Lung microvascular endothelial cell (primary cell): Measurements from ENCODE around the gene HGS. TPM values are rescaled to one million over a fixed set of nuclear protein-coding genes. Genes with fewer than 3 reads are reported as not detected.

Source experiments
- DNase-seq, 2 donors: peaks; one replicate each; pipeline versions ENCODE4 v3.0.0 to v3.0.0-alpha.2; 2010; ENCODE audit warnings: low read depth in 2 of 2
- total RNA-seq: library from RNA; depleted of rRNA; stranded (reverse); fragments of >200 nt; gene quantifications from 2 replicates; pipeline ENCODE4 v1.2.1, GENCODE V29; 2014

Gene HGS
- total RNA-seq, 1 donor from 2014 or later: 45.2 TPM

- DNase-seq: peak in 1 of 2 donors; percentile 69
Measured at GRCh38 chr17:81685108-81685507, 1.3 kb downstream of the HGS start.

- DNase-seq: no peak
Measured at GRCh38 chr17:81686614-81687013, 2.8 kb downstream of the HGS start.

- DNase-seq: no peak
Measured at GRCh38 chr17:81687770-81688541, 4.1 kb downstream of the HGS start.

DNA sequence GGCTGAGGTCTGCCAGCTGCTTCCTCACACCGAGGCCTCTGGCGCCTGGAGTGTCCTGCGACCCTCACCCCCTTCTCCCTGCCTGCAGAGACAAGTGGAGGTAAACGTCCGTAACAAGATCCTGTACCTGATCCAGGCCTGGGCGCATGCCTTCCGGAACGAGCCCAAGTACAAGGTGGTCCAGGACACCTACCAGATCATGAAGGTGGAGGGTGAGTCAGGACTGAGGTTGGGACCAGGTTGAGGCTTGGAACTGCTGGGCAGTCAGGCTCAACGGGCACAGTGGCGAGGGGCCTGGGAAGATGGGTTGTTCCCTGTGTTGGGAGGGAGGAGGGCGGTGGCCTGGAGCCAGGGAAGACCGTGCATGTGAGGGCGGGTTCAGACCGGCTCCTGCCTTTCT lies 4.8 kb downstream of the HGS start:
- DNase-seq: no peak

DNA sequence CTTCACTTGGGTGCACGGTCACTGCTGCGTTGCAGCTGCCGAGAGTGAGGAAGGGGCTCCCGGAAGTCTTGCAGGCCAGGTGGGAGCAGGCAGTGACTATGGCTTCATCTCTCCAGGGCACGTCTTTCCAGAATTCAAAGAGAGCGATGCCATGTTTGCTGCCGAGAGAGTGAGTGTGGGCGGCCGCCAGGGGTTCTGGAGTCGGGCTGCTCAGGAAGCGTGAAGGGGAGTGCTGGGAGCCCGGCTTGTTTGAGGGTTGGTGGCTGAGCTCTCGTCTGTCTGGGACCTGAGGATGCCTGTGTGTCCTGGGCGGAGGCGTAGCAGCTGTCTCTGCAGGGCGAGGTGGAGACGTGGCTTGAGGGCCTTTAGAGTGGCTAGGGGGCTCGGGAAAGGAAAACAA lies 6.3 kb downstream of the HGS start:
- DNase-seq: no peak

DNA sequence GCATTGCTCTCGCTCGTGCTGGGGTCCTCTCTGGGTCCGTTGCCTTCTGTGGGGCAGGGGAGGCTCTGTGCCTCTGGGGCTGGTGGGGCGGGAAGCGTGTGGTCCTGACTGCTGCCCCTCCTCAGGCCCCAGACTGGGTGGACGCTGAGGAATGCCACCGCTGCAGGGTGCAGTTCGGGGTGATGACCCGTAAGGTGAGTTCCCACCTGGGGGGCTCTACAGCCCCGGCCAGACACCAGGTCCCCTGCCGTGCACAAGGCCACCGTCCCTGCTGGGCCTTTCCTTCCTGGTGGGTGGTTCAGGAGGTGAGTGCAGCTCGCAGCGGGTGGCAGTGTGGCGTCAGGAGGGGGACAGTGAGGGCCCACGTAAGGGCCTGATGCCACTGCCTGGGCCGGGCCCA lies 6.7 kb downstream of the HGS start:
- DNase-seq: no peak

- DNase-seq: no peak
Measured at GRCh38 chr17:81691196-81691595, 7.4 kb downstream of the HGS start.

- no peak for DNase-seq
Measured at GRCh38 chr17:81691608-81692007, 7.8 kb downstream of the HGS start.

GRCh38 chr17:81693509-81694210 lies 9.8 kb downstream of the HGS start:
- DNase-seq: no peak

- DNase-seq: no peak
Measured at GRCh38 chr17:81694810-81695209, 11.0 kb downstream of the HGS start.

DNA sequence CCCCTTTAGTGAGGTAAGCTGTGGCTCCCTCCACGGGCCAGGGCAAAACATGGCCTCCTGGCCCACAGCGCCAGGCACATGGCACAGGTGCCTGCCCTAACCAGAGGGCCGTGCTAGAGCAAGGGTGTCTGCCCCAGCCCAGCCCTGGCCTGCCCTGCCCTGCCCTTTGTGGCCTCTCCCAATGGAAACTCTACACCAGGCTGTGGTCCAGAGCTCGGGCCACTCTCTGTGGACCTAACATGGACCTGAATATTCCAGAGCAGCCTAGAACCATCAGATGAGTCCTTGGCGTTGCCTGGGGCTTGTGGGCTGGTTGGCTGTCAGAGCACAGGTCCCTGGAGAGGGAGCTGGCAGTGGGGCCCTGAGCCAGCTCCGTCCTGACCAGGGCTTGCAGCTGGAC lies 11.4 kb downstream of the HGS start:
- no peak for DNase-seq

GRCh38 chr17:81695801-81696200 lies 12.0 kb downstream of the HGS start:
- no peak for DNase-seq

DNA sequence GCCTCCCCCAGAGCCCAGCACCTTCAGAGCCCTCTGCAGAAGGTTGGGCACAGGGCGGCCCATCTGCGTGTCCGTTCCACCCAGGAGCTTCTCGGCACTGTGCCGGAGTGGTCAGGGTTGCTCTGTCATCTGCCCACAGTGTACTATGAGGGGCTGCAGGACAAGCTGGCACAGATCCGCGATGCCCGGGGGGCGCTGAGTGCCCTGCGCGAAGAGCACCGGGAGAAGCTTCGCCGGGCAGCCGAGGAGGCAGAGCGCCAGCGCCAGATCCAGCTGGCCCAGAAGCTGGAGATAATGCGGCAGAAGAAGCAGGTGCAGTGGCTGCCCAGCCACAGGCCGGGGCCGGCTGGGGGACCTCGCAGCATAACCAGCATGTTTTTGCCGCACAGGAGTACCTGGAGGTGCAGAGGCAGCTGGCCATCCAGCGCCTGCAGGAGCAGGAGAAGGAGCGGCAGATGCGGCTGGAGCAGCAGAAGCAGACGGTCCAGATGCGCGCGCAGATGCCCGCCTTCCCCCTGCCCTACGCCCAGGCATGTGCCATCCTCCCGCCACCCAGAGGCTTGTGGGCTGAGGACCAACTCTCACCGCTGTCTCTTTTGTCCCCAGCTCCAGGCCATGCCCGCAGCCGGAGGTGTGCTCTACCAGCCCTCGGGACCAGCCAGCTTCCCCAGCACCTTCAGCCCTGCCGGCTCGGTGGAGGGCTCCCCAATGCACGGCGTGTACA lies 12.6 kb downstream of the HGS start:
- no peak for DNase-seq

- DNase-seq: no peak
Measured at GRCh38 chr17:81697261-81698044, 13.6 kb downstream of the HGS start.

GRCh38 chr17:81700353-81701287 lies 16.8 kb downstream of the HGS start:
- DNase-seq: no peak

DNA sequence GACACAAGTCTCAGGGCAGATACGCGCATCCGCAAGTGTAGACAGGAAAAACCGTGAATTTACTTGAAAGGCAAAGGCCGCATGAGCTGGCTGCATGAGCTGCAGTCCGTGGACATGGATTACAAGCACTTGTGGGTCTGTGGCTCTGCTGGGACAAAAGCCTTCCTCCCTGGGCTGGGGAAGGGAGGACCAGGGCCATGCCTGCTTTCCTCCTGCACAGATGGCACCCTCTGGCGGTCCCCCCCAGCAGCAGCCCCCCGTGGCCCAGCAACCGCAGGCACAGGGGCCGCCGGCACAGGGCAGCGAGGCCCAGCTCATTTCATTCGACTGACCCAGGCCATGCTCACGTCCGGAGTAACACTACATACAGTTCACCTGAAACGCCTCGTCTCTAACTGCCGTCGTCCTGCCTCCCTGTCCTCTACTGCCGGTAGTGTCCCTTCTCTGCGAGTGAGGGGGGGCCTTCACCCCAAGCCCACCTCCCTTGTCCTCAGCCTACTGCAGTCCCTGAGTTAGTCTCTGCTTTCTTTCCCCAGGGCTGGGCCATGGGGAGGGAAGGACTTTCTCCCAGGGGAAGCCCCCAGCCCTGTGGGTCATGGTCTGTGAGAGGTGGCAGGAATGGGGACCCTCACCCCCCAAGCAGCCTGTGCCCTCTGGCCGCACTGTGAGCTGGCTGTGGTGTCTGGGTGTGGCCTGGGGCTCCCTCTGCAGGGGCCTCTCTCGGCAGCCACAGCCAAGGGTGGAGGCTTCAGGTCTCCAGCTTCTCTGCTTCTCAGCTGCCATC lies 17.7 kb downstream of the HGS start:
- DNase-seq: no peak

- peak; percentile 95 for DNase-seq
Measured at GRCh38 chr17:81702934-81703746, 19.3 kb downstream of the HGS start, which contains the start of gene MRPL12. Gene MRPL12, plus strand, starts transcription at chr17:81703367. Its CDS starts 135 bp downstream, at chr17:81703502.

GRCh38 chr17:81703747-81704654 lies 20.2 kb downstream of the HGS start:
- DNase-seq: no peak
